ENCODE results near the gene TBC1D2B. TPM values are rescaled to one million over a fixed set of nuclear protein-coding genes. Genes with fewer than 3 reads are reported as not detected.

Gene TBC1D2B
- total RNA-seq, 1 donor from 2014 or later = 24.4 TPM

DNA sequence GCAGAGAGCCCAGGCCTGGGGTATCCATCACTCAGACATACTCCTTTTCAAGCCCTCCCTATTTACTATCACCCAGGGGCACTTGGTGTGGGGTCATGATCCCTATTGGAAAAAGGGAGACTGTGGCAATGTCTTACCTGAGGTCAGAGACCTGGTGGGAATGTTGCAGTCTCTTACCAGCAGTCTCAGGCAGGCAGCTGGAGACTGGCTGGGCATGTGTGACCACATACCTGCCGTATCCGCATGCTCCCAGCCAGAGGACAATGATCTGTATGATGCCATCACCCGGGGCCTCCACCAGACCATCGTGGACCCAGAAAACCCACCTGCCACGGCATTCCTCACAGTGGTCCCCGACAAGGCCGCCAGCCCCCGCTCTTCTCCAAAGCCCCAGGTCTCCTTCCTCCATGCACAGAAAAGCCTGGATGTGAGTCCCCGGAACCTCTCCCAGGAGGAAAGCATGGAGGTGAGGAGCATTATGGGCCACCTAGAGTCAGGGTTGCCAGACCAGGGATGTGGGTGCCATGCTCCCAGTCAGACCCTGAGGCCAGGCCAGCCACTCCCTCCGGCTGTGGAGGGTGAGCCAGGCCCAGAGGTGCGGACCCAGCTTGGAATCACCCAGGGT lies 20.7 kb upstream of the TBC1D2B start:
- no peak for DNase-seq (ENCODE audit: low read depth)

GRCh38 chr15:78097667-78098066 lies 20.2 kb upstream of the TBC1D2B start:
- no peak for DNase-seq (ENCODE audit: low read depth)

GRCh38 chr15:78093242-78094020 lies 15.9 kb upstream of the TBC1D2B start:
- DNase-seq (ENCODE audit: low read depth) = peak; percentile 98

DNA sequence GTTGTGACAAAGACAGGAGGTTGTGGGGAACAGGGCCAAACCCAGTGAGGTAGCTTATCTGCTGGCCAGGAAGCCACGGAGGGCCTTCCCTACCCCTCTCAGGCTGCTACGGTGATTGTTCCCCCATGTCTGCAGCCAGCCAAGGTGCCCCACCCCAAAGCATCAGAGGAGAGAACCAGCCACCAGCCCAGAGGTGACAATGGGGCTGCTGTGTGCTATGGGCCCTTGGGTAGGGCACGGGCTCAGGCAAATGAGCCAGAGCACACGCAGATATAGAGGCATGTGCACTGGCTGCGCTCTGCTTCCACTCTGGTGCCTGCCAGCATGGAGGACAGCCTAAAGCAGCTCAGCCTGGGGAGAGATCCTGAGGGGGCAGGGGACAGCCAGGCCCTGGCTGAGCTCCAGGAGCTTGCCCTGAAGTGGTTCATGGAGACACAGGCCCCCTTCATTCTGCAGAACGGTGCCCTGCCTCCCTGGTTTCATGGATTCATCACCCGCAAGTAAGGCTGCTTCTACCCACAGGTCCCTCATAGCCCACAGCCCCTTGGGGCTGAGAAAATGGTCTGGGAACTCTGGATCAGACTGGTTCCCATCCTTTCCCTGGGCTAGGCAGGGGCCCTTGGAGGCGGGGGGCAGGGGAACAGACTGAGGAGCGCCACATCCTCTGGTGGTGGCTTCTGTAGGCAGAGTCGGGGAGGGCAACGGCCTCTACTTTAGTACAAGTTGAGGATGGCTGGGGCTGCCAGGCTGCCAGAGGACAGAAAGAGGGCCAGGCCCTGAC lies 14.9 kb upstream of the TBC1D2B start, which contains the start of gene SH2D7:
TSS of gene SH2D7 (plus strand) at position 301 of the 781 bp plus-strand sequence. CDS start at position 325, 24 bp downstream.
- peak; percentile 69 for DNase-seq (ENCODE audit: low read depth)

- no peak for DNase-seq (ENCODE audit: low read depth)
Measured at GRCh38 chr15:78090422-78091063, 13.0 kb upstream of the TBC1D2B start.

- no peak for DNase-seq (ENCODE audit: low read depth)
Measured at GRCh38 chr15:78088773-78089080, 11.2 kb upstream of the TBC1D2B start.

- no peak for DNase-seq (ENCODE audit: low read depth)
Measured at GRCh38 chr15:78087951-78088772, 10.7 kb upstream of the TBC1D2B start.

- DNase-seq (ENCODE audit: low read depth) = no peak
Measured at GRCh38 chr15:78085928-78086327, 8.4 kb upstream of the TBC1D2B start.

GRCh38 chr15:78084449-78084750 lies 6.9 kb upstream of the TBC1D2B start:
- no peak for DNase-seq (ENCODE audit: low read depth)

GRCh38 chr15:78083687-78084448 lies 6.4 kb upstream of the TBC1D2B start:
- no peak for DNase-seq (ENCODE audit: low read depth)

DNA sequence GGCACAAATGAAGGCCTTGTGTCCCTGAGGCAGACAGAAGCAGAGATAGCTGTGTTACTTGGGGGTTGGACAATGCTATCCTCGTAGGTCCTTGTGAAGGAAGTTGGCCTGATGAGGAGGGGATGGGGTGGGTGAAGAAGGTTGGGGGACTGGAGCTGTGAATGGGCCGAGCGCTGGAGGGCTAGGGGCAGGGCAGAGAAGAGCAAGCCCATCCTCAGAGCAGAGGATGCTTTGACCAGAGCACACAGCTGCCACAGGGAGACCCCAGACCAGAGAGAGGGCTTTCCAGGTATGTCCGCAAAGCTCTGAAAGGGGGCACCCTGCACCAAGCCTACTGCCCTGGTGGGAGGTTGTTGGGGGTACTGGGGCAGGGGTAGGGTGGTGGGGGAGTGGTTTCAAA lies 5.7 kb upstream of the TBC1D2B start:
- no peak for DNase-seq (ENCODE audit: low read depth)

DNA sequence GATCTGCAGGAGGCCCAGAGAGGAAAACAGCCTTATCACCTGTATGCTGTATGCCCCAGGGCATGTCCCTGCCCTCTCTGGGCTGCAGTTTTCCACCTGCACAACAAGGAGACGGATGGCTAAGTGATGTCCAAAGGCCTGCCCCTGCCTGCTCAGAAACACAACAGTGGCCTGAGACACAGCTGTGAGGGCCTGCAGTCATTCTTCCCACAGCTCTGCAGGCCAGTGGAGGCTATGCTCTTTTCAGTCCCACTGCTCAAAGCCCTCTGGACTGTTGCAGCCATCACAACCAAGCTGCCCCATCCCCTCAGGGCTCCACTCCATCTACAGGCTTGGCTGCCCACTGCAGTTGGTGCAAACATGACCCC lies 5.2 kb upstream of the TBC1D2B start:
- DNase-seq (ENCODE audit: low read depth) = no peak

- no peak for DNase-seq (ENCODE audit: low read depth)
Measured at GRCh38 chr15:78082106-78082742, 4.7 kb upstream of the TBC1D2B start.

GRCh38 chr15:78080088-78080460 lies 2.6 kb upstream of the TBC1D2B start:
- no peak for DNase-seq (ENCODE audit: low read depth)

DNA sequence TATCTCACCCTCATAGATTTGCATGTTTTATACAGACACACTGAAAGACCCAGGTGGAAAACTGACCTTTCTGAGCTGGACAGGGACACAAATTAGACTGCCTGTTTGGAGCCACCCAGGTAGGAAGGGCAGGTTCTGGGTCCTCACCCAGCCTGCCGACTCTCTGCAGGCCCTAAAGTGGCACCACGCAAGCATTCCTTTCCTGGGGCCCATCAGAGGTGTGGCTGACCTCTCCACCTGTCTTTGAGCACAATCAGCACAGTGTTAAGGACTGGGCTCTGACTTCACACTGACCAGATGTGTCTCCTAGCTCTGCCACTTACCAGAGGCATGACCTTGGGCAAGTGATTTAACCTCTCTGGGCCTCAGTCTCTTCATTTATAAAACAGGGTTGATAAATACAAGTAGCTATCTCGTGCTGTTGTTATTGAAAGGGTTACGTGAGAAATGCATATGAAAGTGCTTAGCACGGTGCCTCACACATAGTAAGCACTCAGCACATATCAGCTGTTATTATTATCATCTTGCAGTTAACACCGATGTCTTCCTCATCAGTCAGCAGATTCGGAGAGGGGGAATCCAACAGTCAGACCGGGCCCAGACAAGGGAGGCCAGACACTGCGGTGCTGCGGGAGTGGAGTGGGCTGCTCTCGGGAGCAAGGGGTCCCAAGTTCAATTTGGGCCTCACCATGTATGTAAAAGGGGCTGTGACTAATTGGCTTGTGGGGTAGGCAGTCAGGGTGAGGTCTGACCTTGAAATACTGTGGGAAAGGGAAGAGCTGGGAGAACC lies 2.0 kb upstream of the TBC1D2B start:
- no peak for DNase-seq (ENCODE audit: low read depth)

DNA sequence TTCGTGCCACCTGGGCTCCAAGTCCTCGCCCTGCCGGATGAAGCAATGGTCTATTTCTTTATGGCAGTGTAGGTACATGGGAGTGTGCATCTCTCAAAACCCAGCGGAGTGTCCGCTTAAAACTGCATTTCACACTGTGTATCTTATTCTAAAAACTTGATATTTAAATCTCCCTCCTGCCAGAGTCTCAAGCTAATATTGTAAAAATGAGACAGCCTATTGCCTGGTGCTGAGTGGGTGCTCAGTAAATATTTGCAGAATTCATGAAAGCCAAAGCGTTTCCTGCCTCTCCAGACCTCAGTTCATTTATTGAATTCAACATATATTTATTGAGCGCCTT lies 330 bp upstream of the TBC1D2B start:
- no peak for DNase-seq (ENCODE audit: low read depth)

DNA sequence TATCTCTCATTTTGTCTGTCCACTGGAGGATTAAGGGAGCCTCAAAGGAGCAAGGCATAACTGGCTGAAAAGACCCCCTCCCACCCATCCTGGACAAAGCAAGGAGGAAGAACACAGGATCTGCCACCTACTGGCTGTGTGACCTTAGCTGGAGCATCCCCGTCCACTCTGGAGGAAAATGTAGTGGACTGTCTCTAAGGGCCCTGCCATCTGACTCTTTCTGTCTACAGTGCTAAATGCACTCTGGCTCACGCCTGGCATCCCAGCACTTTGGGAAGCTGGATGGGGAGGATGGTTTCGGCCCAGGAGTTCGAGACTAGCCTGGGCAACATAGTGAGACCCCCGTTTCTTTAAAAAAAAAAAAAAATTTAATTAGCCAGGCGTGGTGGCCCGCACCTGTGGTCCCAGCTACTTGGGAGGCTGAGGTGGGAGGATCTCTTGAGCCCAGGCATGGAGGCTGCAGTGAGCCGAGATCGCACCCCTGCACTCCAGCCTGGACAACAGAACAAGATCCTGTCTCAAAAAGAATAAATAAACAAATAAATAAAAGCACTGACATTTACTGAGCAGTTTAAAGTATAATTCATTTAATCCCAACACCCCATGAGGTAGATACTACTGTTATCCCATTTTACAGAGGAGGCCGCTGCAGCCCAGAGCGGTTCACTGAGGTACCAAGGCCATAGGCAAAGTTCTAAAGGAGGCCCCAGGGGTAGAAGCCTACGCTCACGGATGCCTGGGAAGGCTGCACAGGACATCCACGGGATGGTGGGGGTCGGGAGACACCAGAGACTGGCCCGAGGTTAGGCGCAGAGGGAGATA lies 1.1 kb downstream of the TBC1D2B start:
- peak; percentile 45 for DNase-seq (ENCODE audit: low read depth)

- peak; percentile 82 for DNase-seq (ENCODE audit: low read depth)
Measured at GRCh38 chr15:78075490-78076230, 1.9 kb downstream of the TBC1D2B start.
